Trophoblast cell (in vitro differentiated cells and primary cell): ENCODE data around the gene RPL37A.

Experiments used
- DNase-seq, 2 donors: peaks; one replicate each; pipeline ENCODE4 v3.0.0-alpha.2; 2016
- H2AFZ ChIP-seq: 2 replicates; pipeline ENCODE4 v1.6.1; 2013; ENCODE audit warnings: low read length, moderate library complexity, mild to moderate bottlenecking; ENCODE audit not compliant: insufficient read depth, poor library complexity
- H2AK5ac ChIP-seq: 2 replicates; pipeline ENCODE4 v1.6.1; 2013; ENCODE audit warnings: mild to moderate bottlenecking, low read length
- H2BK120ac ChIP-seq: 2 replicates; pipeline ENCODE4 v1.6.1; 2013; ENCODE audit warnings: low read length, mild to moderate bottlenecking, moderate library complexity; ENCODE audit not compliant: insufficient read depth, poor library complexity
- H2BK12ac ChIP-seq: 2 replicates; pipeline ENCODE4 v1.6.1; 2013; ENCODE audit warnings: mild to moderate bottlenecking, low read length, moderate library complexity
- H2BK5ac ChIP-seq: 2 replicates; pipeline ENCODE4 v1.6.1; 2013; ENCODE audit warnings: low read length, low read depth, moderate library complexity, mild to moderate bottlenecking; ENCODE audit not compliant: poor library complexity
- H3K14ac ChIP-seq: 2 replicates; pipeline ENCODE4 v1.6.1; 2013; ENCODE audit warnings: mild to moderate bottlenecking, low read length
- H3K18ac ChIP-seq: 2 replicates; pipeline ENCODE4 v1.6.1; 2013; ENCODE audit warnings: mild to moderate bottlenecking, low read length
- H3K23ac ChIP-seq: 2 replicates; pipeline ENCODE4 v1.6.1; 2013; ENCODE audit warnings: low read length
- H3K27ac ChIP-seq: 2 replicates; pipeline ENCODE4 v1.5.1; 2013; ENCODE audit warnings: low read depth, mild to moderate bottlenecking, inconsistent platforms, low read length, moderate library complexity
- H3K27me3 ChIP-seq: 2 replicates; pipeline ENCODE4 v1.6.1; 2013; ENCODE audit warnings: inconsistent platforms, mild to moderate bottlenecking, low read length, moderate library complexity; ENCODE audit not compliant: insufficient read depth
- H3K36me3 ChIP-seq, 2 experiments: 1 replicate in 1 of 2; 2 replicates in 1 of 2; pipeline ENCODE4 v1.6.1; 2013; ENCODE audit warnings: low read length in 2 of 2, mild to moderate bottlenecking in 2 of 2, moderate library complexity in 1 of 2; ENCODE audit not compliant: insufficient read depth in 2 of 2, control insufficient read depth in 1 of 2
- H3K4ac ChIP-seq: 2 replicates; pipeline ENCODE4 v1.6.1; 2013; ENCODE audit warnings: low read depth, mild to moderate bottlenecking, low read length, moderate library complexity
- H3K4me1 ChIP-seq, 2 experiments: 1 replicate in 1 of 2; 2 replicates in 1 of 2; pipeline ENCODE4 v1.6.1; 2013; ENCODE audit warnings: low read length in 2 of 2, mild to moderate bottlenecking in 2 of 2, moderate library complexity in 1 of 2; ENCODE audit not compliant: insufficient read depth in 2 of 2, control insufficient read depth in 1 of 2
- H3K4me2 ChIP-seq: 2 replicates; pipeline ENCODE4 v1.6.1; 2013; ENCODE audit warnings: inconsistent platforms, mild to moderate bottlenecking, low read length, moderate library complexity
- H3K4me3 ChIP-seq: 2 replicates; pipeline ENCODE4 v1.5.1; 2013; ENCODE audit warnings: mild to moderate bottlenecking, low read depth, low read length, inconsistent platforms
- H3K79me1 ChIP-seq: one replicate; pipeline ENCODE4 v1.6.1; 2013; ENCODE audit warnings: low read length
- H3K79me2 ChIP-seq: 2 replicates; pipeline ENCODE4 v1.6.1; 2013; ENCODE audit warnings: low read length, mild to moderate bottlenecking; ENCODE audit not compliant: control insufficient read depth, insufficient read depth, poor library complexity
- H3K9ac ChIP-seq: 2 replicates; pipeline ENCODE4 v1.6.1; 2013; ENCODE audit warnings: mild to moderate bottlenecking, low read length
- H3K9me3 ChIP-seq: 2 replicates; pipeline ENCODE4 v1.6.1; 2013; ENCODE audit warnings: low read depth, mild to moderate bottlenecking, control low read depth, inconsistent platforms, low read length; ENCODE audit not compliant: insufficient read depth
- H4K12ac ChIP-seq: 2 replicates; pipeline ENCODE4 v1.6.1; 2013; ENCODE audit warnings: low read depth, mild to moderate bottlenecking, low read length, moderate library complexity
- H4K8ac ChIP-seq: 2 replicates; pipeline ENCODE4 v1.6.1; 2013; ENCODE audit warnings: low read depth, mild to moderate bottlenecking, low read length, moderate library complexity
- H4K91ac ChIP-seq: one replicate; pipeline ENCODE4 v1.6.1; 2013; ENCODE audit warnings: low read depth, mild to moderate bottlenecking, low read length, moderate library complexity
- WGBS: extraction: QIAGEN DNeasy Blood & Tissue Kit; methylation state at CpG from one replicate; pipeline ENCODE4 v1.1.7; 2013; ENCODE audit warnings: missing lambda C conversion rate; ENCODE audit not compliant: insufficient read length, insufficient coverage; ENCODE audit errors: extremely low coverage; 5-methylcytosine and 5-hydroxymethylcytosine counted together

Gene RPL37A

GRCh38 chr2:216477283-216478035, 21.2 kb upstream of the RPL37A start:
- H2AK5ac ChIP-seq: no peak overlapping the region
- no peak overlapping the region for H3K4me3 ChIP-seq
- no peak overlapping the region for H3K4ac ChIP-seq
- no peak overlapping the region for H2BK5ac ChIP-seq
- H3K9me3 ChIP-seq: peaks cover 1% of the 10 kb centered on the region
- H3K23ac ChIP-seq: no peak overlapping the region
- no peak overlapping the region for H3K18ac ChIP-seq
- no peak overlapping the region for H3K9ac ChIP-seq
- no CpG with 5 or more reads among the region's 2 CpGs for whole genome bisulfite sequencing
- peaks cover 20 to 33% of the 10 kb centered on the region in 2 experiments for H3K36me3 ChIP-seq
- no peak overlapping the region for H2AFZ ChIP-seq
- H2BK120ac ChIP-seq: no peak overlapping the region
- no peak overlapping the region for H2BK12ac ChIP-seq
- no peak overlapping the region for H4K8ac ChIP-seq
- H3K14ac ChIP-seq: no peak overlapping the region
- no peak overlapping the region for H3K27ac ChIP-seq
- H4K12ac ChIP-seq: no peak overlapping the region
- H3K27me3 ChIP-seq: no peaks in the 10 kb centered on the region
- no peak overlapping the region for H3K4me2 ChIP-seq
- H3K4me1 ChIP-seq: peaks cover 3 to 5% of the 10 kb centered on the region in 2 experiments
- no peaks in the 10 kb centered on the region for H3K79me2 ChIP-seq
- H4K91ac ChIP-seq: no peak overlapping the region
- peaks cover 3% of the 10 kb centered on the region for H3K79me1 ChIP-seq
- no peak for DNase-seq

DNA sequence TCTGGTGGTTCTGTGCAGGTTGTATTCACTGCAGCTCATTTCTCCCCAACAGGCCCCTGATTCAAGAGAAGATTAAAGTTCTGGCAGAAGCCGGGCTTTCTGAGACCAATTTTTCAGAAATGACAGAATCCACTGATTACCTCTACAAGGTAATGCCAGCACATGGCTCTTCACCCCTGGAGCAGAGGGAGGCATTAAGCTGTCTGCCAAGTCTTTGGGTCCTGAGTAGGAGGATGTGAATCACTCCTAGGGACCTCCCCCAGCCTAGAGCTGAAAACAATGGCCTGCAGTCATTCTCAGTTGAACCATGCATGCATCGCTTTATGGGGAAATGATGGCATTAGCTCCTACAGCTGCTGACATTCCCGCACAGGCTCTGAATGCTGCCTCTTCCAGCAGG, 20.5 kb upstream of the RPL37A start:
- Histone ChIP-seq H3K27me3 (no peaks in the 10 kb centered on the region), H3K14ac (no peak overlapping the region), H4K91ac (no peak overlapping the region), H3K9ac (no peak overlapping the region), H3K36me3 (peaks cover 22 to 36% of the 10 kb centered on the region in 2 experiments), H3K4me3 (no peak overlapping the region), H2AFZ (no peak overlapping the region), H3K4me2 (no peak overlapping the region), H3K23ac (no peak overlapping the region), H3K79me2 (no peaks in the 10 kb centered on the region), H3K4ac (no peak overlapping the region), H2BK5ac (no peak overlapping the region), H4K12ac (no peak overlapping the region), H2BK120ac (no peak overlapping the region), H3K79me1 (peaks cover 3% of the 10 kb centered on the region), H3K9me3 (peaks cover 1% of the 10 kb centered on the region), H4K8ac (no peak overlapping the region), H3K4me1 (peaks cover 3 to 5% of the 10 kb centered on the region in 2 experiments), H2AK5ac (no peak overlapping the region), H2BK12ac (no peak overlapping the region), H3K27ac (no peak overlapping the region), H3K18ac (no peak overlapping the region)
- WGBS: no CpG with 5 or more reads among the region's 3 CpGs
- DNase-seq: no peak

DNA sequence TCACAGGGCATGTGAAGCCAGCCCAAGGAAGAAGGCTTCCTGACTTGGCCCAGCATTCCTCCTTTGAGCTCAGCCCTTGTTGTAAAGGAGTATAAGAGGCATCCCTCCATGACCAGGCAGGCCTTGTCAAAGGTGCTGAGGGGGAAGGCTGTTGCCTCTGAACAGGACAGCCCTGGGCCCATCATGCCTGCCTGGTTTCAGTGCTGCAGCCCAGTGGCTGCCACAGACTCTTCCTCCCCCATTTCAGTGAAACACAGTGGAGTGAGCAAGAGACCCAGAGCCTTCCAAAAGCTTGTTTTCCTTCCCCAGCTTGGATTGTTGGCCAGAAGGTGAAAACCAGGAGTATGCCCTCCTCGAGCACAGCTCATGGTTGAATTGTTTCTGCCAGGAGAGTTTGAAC, 19.9 kb upstream of the RPL37A start:
- Histone ChIP-seq H2BK5ac (no peak overlapping the region), H3K79me1 (peaks cover 3% of the 10 kb centered on the region), H3K9me3 (peaks cover 1% of the 10 kb centered on the region), H3K23ac (no peak overlapping the region), H3K4me2 (no peak overlapping the region), H3K18ac (peak overlapping the region; percentile 21), H4K91ac (peak overlapping the region; percentile 4), H3K4me3 (no peak overlapping the region), H3K27me3 (no peaks in the 10 kb centered on the region), H2BK120ac (no peak overlapping the region), H3K4ac (no peak overlapping the region), H3K4me1 (peaks cover 3 to 5% of the 10 kb centered on the region in 2 experiments), H3K9ac (no peak overlapping the region), H2BK12ac (no peak overlapping the region), H2AK5ac (no peak overlapping the region), H4K8ac (peak overlapping the region; percentile 1), H3K14ac (peak overlapping the region; percentile 35), H2AFZ (no peak overlapping the region), H3K79me2 (no peaks in the 10 kb centered on the region), H4K12ac (no peak overlapping the region), H3K27ac (peak overlapping the region; percentile 18), H3K36me3 (peaks cover 22 to 36% of the 10 kb centered on the region in 2 experiments)
- DNase-seq: no peak
- WGBS: no CpG with 5 or more reads among the region's 1 CpG

GRCh38 chr2:216480221-216480620, 18.4 kb upstream of the RPL37A start:
- Histone ChIP-seq H2BK120ac (no peak overlapping the region), H2AFZ (no peak overlapping the region), H3K23ac (no peak overlapping the region), H2BK5ac (no peak overlapping the region), H3K36me3 (peaks cover 20 to 33% of the 10 kb centered on the region in 2 experiments), H4K8ac (no peak overlapping the region), H3K18ac (no peak overlapping the region), H3K4ac (no peak overlapping the region), H3K9me3 (peaks cover 1% of the 10 kb centered on the region), H3K4me3 (no peak overlapping the region), H2BK12ac (no peak overlapping the region), H4K91ac (no peak overlapping the region), H4K12ac (no peak overlapping the region), H3K4me2 (no peak overlapping the region), H3K79me1 (peaks cover 3% of the 10 kb centered on the region), H3K4me1 (peaks cover 3 to 5% of the 10 kb centered on the region in 2 experiments), H3K27ac (no peak overlapping the region), H3K14ac (no peak overlapping the region), H2AK5ac (no peak overlapping the region), H3K27me3 (no peaks in the 10 kb centered on the region), H3K9ac (no peak overlapping the region), H3K79me2 (no peaks in the 10 kb centered on the region)
- DNase-seq: no peak
- no CpG with 5 or more reads among the region's 3 CpGs for WGBS
